ENCODE results near the gene FAAH. TPM values are rescaled to one million over a fixed set of nuclear protein-coding genes. Genes with fewer than 3 reads are reported as not detected.
A peak's percentile ranks its signal among the peaks of the same experiment; 100 is the strongest.

Gene FAAH
- total and polyA plus RNA-seq, 2 of the 4 experiments (the other 2 are of a cell fraction), result under 0.01 to 0.19 TPM

DNA sequence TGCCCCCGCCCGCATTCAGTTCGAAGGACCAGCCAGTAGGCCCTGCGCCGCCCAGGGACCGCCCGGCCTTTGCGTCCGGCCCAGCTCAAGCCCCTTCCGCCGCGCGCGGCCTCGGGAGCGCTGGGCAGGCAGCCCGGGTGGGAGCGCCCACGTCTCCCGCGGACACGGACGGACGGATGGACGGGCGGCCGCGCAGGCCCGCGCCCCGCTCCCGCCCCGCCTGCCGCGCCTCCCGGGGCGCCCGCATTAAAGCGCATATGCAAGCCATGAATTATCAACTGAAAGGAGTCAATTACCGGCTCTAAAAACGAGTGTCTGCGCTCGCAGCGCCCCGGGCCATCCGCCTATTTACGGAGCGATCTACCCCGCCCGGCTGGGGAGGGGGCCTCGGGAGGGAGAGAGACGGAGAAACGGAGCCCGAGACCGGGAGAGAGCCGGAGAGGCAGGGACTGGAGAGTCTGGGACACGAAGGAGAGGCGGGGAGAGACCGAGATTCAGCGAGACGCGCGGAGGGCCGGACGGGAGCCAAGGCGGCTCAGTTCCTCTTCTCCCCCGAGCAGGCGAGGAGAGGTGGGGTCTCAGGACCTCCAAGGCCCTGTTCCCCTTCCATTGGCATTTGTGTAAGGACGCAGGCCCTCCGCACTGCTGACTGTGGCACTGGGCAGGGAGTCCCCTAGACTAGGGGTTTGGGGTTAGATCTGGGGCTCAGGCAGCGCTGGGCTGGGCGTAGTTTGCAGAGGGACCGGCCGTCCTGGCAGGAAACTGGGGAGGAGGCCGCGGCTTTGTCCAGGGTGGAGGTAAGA, 54.2 kb downstream of the FAAH start (continued):
- no peak for TF ChIP-seq SMC3 (IDR thresholded peaks at IDR 0.05; ENCODE audit: low read depth, low read length)

DNA sequence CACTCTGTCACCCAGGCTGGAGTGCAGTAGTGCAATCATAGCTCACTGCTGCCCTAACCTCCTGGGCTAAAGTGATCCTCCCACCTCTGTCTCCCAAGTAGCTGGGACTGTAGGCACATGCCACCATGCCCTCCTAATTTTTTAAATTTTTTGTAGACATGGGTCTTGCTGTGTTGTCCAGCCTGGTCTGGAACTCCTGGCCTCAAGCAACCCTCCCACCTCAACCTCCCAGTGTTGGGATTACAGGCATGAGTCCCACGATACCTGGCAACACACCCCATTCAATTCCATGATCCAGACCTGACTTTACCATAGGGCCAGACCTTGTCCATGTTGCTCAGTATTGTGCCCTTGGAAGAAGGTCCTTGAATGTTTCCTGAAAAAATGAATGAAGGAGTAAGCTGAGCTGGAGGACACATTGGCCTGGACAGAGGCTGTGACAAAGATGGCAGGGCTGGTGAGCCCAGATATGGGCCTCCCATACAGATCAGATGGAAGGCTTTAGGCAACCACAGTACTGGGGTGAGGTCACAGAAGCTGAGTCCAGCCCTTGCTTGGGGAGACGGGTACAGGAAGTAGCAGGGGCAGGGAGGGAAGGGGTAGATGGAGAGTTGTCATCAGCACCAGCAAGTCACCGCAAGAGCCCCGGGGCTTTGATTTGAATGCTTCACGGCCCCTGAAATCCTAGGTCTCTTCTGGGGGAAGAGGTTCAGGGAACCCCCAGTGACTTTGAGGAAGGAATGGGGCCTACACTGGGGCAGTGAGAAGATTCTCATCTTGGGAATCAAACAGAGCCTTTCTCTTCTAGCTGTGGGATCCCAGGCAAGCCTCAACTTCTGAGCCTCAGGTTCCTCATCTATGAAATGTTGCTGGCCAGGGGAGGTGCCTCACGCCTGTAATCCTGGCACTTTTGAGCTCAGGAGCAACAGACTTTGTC, 55.4 kb downstream of the FAAH start:
- H2AK5ac ChIP-seq (ENCODE audit: low read depth, low read length), result no peak overlapping the region
- no peak overlapping the region for H2AK9ac ChIP-seq (replicated peaks; ENCODE audit: low read depth, low read length, poor library complexity)
- H3K23ac ChIP-seq (ENCODE audit: low read depth, low read length), result no peak overlapping the region
- no peak overlapping the region for H4K5ac ChIP-seq (ENCODE audit: low read depth, low read length)
- no TSS peak for BruUV-seq (replicated peaks)
- H4K91ac ChIP-seq (ENCODE audit: insufficient read depth, low read depth, low read length), result no peak overlapping the region
- no peak overlapping the region for H3K9ac ChIP-seq (ENCODE audit: low read depth, low read length)
- no peaks in the 10 kb centered on the region for H3K9me3 ChIP-seq (ENCODE audit: control insufficient read depth, insufficient read depth, low read length)
- intact Hi-C loops (cut with micrococcal nuclease), result no loop called here
- H2AFZ ChIP-seq (replicated peaks; ENCODE audit: low read length, poor library complexity), result peak overlapping the region; percentile 3
- no peaks in the 10 kb centered on the region for H3K36me3 ChIP-seq (ENCODE audit: control insufficient read depth, insufficient read depth, low read length)
- no peak for DNase-seq
- no peak overlapping the region for H3K4ac ChIP-seq (ENCODE audit: low read depth, low read length)
- no peak overlapping the region for H3K18ac ChIP-seq (ENCODE audit: low read depth, low read length)
- H3K27me3 ChIP-seq (ENCODE audit: control insufficient read depth, insufficient read depth, low read length), result peaks cover 93% of the 10 kb centered on the region
- no peak overlapping the region for H3K4me3 ChIP-seq (ENCODE audit: insufficient read depth, low read depth, low read length)
- H3K79me1 ChIP-seq (ENCODE audit: low read depth in 1 of 2, low read length in 2 of 2), result no peaks in the 10 kb centered on the region
- H3K27ac ChIP-seq (ENCODE audit: insufficient read depth, low read length), result no peak overlapping the region
- POLR2A ChIA-PET (ENCODE audit: unreplicated experiment), result no interaction called here
- H4K20me1 ChIP-seq (ENCODE audit: insufficient read depth, low read length), result no peaks in the 10 kb centered on the region
- H2BK15ac ChIP-seq (ENCODE audit: low read depth, low read length), result no peak overlapping the region
- H2BK20ac ChIP-seq (ENCODE audit: low read depth, low read length), result no peak overlapping the region
- H3K56ac ChIP-seq (ENCODE audit: extremely low read depth, insufficient read depth, low read length), result no peak overlapping the region
- H3K4me2 ChIP-seq (ENCODE audit: low read depth, low read length), result no peak overlapping the region
- H4K8ac ChIP-seq (ENCODE audit: low read depth in 2 of 2, low read length in 2 of 2), result no peak overlapping the region
- H2BK5ac ChIP-seq (ENCODE audit: low read depth, low read length, poor library complexity, severe bottlenecking), result no peak overlapping the region
- in situ Hi-C loops (cut with MboI; ENCODE audit: low sequenced_read_pairs), result loop anchor here (5.0 kb wide), 1 partner anchor 78 kb away; no protein-coding TSS in a partner anchor
- CTCF ChIA-PET, result no interaction called here
- H3K4me1 ChIP-seq (ENCODE audit: control insufficient read depth, insufficient read depth, low read length), result no peaks in the 10 kb centered on the region; the same call in 1 of the 2 replicates
- H3K14ac ChIP-seq (replicated peaks; ENCODE audit: low read depth, low read length), result no peak overlapping the region
- no peak for ATAC-seq (ENCODE audit: low read depth)
- no peaks in the 10 kb centered on the region for H3K9me1 ChIP-seq (ENCODE audit: insufficient read depth, low read length)
- WGBS, 2 experiments (ENCODE audit: extremely low coverage in 2 of 2, insufficient read length in 1 of 2), result 20% methylated on average over 2 of the region's 6 CpGs; no CpG with 5 or more reads in 1 of the 2 experiments
- dilution Hi-C loops (cut with HindIII; ENCODE audit: low sequenced_read_pairs, unreplicated experiment), result no loop called here
- no peak overlapping the region for H2BK120ac ChIP-seq (ENCODE audit: low read depth, low read length)
- no peak for TF ChIP-seq CEBPB (IDR thresholded peaks at IDR 0.05; ENCODE audit: low read depth, low read length)
- TF ChIP-seq, protein P1, sequence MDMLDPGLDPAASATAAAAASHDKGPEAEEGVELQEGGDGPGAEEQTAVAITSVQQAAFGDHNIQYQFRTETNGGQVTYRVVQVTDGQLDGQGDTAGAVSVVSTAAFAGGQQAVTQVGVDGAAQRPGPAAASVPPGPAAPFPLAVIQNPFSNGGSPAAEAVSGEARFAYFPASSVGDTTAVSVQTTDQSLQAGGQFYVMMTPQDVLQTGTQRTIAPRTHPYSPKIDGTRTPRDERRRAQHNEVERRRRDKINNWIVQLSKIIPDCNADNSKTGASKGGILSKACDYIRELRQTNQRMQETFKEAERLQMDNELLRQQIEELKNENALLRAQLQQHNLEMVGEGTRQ (IDR thresholded peaks at IDR 0.05; ENCODE audit: low read depth, low read length), result no peak
- TF ChIP-seq RFX5 (IDR thresholded peaks at IDR 0.05; ENCODE audit: low read depth, low read length), result no peak
- no peak for TF ChIP-seq MXI1 (IDR thresholded peaks at IDR 0.05; ENCODE audit: borderline replicate concordance, low read depth, low read length)
- no peak for TF ChIP-seq MAFK (IDR thresholded peaks at IDR 0.05; ENCODE audit: low read depth, low read length)
- no peak for TF ChIP-seq POLR2A (IDR thresholded peaks at IDR 0.05; ENCODE audit: low read depth, low read length)
- TF ChIP-seq FOS (IDR thresholded peaks at IDR 0.05; ENCODE audit: low read depth, low read length), result no peak
- TF ChIP-seq CHD1 (IDR thresholded peaks at IDR 0.05; ENCODE audit: low read depth, low read length), result no peak
- TF ChIP-seq, protein P2, sequence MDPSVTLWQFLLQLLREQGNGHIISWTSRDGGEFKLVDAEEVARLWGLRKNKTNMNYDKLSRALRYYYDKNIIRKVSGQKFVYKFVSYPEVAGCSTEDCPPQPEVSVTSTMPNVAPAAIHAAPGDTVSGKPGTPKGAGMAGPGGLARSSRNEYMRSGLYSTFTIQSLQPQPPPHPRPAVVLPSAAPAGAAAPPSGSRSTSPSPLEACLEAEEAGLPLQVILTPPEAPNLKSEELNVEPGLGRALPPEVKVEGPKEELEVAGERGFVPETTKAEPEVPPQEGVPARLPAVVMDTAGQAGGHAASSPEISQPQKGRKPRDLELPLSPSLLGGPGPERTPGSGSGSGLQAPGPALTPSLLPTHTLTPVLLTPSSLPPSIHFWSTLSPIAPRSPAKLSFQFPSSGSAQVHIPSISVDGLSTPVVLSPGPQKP (IDR thresholded peaks at IDR 0.05; ENCODE audit: borderline replicate concordance, low read depth, low read length), result no peak
- no peak for TF ChIP-seq BHLHE40 (IDR thresholded peaks at IDR 0.05; ENCODE audit: low read depth, low read length)
- TF ChIP-seq NFE2L2 (IDR thresholded peaks at IDR 0.05; ENCODE audit: low read depth, low read length), result no peak
- no peak for TF ChIP-seq MAZ (IDR thresholded peaks at IDR 0.05; ENCODE audit: borderline replicate concordance, low read depth, low read length)
